GM03348 (cell line): ENCODE measurements around the gene TSPAN4.

Experiments
- DNase-seq: peaks from one replicate; pipeline ENCODE4 v3.0.0; 2012; ENCODE audit warnings: low spot score

Gene TSPAN4, protein sequence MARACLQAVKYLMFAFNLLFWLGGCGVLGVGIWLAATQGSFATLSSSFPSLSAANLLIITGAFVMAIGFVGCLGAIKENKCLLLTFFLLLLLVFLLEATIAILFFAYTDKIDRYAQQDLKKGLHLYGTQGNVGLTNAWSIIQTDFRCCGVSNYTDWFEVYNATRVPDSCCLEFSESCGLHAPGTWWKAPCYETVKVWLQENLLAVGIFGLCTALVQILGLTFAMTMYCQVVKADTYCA

DNA sequence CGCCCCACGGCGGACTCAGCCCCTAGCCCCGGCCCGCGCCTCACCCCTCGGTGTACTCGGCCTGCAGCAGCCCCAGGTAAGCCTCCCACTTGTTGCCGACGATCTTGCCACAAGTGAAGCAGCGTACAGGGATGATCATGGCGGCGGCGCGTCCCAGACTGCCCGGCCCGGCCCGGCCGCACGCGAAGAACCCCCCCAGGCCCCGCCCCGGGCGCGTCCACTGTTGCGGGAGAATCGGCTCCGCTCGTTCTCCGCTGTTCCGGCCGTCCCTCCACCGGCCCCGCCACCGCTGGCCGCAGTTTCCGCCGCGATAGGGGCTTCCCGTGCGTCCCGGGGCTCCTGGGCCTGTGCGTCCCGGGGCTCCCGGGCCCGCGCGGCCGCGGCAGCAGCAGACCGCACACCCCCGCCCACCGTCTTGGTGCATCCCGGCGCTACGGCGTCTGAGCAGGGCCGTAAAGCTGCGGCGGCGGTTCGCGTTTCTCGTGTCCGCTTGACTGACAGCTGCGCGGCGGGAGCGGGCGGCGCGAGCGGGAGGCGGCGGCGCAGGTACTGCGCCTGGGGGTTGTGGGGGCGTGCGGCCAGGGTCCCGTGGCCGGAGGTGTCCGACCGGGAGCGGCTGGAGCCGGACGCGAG, at the start of gene TSPAN4, which contains the start of gene POLR2L:
Gene TSPAN4, plus strand, starts transcription at position 483 of the 633 bp plus-strand sequence. CDS start 7,453 bp downstream, outside the sequence.
Gene POLR2L, minus strand, starts transcription at position 160 of the 633 bp plus-strand sequence. Its CDS starts 21 bp downstream, at position 139.
- peak; percentile 94 for DNase-seq

DNA sequence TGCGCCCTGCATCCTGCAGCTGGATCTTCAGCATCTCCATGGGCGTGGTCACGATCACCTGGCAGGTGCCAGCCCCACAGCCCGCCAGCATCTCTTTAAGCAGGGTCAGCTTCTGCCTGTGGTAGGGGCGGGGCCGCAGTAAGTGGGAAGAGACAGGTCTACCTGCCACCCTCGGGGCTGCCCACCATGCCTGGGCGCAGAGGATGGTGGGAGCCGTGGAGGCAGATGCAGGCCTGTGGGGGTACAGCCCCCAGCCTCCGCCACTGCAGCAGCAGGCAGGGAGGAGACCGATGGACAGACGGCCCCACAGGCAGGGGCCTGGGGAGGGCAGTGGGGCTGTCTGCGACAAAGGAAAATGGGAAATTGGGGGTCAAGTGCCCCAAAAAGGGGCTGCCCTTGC, 49.8 kb upstream of the TSPAN4 start:
- no peak for DNase-seq

DNA sequence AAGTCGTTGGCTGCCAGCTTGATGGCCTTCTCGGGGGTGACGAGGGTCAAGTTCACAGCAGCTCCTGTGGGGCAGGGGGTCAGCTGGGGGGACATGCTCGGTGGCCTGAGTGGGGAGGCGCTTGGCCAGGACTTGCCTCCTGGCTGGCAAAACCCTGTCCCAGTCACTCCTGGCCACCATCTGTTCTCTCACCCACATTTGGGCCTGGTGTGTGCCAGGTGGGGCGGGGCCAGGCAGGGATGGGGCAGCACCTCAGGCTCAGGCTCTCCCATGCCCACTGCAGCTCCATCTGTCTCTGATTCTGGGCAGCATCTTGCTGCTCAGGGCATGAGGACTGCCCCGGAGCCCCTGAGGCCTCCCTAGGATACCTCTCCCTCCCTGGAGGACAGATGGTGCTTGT, 49.1 kb upstream of the TSPAN4 start:
- no peak for DNase-seq

DNA sequence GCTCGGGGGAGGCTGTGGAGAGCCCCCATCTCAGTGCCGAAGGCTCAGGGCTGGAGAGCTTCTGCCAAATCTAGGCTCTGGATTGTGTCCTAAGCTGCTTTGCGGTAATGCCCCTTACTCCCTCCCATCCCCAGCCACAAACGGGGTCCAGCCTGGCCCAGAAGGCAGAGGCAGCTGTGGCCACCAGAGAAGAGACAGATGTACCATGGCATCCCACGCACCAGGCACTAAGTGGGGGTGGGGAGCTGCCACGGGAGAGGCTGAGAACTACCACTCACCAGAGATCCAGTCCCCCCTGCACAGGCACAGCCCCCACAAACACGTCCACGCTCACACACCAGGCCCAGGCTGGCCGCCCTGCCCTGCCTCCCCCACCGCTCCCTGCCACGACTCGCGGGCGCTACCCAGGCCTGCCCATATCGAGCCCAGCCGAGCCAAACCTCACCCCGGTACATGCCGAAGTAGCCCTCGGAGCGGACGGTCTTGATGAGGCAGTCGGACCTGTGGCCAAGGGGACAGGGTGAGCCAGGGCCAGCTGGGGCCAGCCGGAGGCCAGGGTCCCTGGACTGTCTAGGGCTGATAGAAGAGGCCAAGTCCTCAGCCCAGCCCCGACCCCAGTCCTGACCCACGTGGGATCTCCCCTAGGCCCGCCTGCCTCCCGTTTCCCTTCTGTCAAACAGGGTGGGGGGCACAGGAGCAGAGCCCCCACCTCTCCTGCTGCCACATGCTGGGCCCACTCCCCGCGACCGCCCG, 48.5 kb upstream of the TSPAN4 start:
- no peak for DNase-seq

DNA sequence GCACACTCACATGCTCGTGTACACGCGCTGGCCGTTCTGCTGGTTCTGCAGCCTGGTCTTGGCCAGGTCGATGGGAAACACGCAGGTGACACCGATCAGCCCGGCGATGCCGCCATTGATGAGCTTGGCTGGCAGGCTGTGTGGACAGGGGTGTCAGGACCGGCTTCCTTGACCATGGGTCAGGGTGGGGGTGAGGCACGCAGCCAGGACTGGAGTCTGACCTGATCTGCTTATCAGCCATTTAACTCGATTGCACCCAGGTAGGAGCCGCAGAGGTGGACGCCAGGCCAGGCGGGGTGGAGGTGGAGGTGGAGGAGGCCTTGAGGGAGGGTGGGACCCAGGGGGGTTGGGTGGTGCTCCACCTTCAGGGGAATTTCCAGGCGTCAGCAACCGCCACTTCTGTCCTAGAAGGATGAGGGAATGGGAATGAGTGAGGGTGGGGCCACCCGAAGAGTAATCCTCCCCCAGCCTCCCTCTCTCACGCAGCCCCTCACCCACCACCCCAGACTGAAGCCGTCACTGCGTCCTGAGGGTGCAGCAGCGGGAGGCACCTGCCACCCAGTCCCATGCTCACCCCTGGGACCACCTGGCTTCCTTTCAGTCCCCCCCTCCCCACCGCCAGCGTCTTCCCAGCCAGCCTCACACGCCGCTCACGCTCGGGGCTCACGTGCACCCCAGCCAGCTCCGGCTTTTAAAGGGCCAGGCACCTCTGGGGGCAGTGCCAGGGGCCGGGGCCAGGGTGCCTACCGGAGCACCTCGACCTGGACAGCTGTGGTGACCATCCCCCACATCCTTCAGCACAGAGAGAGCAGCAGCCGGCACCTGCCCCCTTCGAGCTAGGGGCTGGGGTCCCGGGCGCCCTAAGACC, 47.7 kb upstream of the TSPAN4 start:
- peak; percentile 47 for DNase-seq

DNA sequence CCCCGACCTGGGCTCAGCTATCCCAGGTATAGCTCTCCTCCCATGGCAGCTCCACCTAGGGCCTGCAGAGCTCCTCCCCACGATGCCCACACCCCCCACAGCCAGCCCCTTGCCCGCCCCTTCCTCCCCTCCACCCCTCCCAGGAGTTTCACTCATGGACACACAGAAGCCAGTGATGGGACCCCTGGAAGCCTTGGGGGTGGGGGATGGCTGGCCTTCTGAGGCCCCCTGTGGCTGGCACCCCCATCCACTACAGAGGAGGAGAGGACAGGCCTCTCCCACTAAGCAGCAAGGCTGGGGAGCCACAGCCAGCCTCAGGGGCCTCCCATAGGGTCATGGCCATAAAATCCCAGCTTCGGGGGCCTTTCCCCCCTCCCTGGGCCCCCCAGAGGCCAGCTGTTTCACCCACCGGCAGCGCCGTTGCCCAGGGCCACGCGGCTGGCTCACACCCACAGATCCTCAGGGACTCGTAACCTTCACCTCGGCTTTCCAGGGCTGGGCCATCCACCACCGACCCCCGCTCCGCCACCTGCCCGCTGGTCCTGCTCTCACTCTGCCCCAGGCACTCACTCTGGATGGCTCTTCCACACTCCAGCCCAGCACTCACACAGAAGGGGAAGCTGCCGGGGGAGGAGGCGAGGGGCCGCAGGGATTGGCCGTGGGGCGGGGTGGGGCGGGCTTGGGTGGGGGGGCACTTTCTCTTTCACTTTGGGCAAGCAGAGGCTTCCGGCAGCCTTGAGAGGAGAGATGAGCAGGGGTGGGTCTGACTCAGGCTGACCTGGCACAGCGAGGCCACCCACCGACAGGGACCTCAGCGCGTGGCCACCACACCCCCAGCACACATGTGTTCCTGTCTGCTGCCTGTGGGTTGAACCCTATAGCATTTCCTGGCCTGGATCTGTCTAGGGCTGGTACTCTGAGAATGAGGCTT, 46.8 kb upstream of the TSPAN4 start:
- peak; percentile 93 for DNase-seq

DNA sequence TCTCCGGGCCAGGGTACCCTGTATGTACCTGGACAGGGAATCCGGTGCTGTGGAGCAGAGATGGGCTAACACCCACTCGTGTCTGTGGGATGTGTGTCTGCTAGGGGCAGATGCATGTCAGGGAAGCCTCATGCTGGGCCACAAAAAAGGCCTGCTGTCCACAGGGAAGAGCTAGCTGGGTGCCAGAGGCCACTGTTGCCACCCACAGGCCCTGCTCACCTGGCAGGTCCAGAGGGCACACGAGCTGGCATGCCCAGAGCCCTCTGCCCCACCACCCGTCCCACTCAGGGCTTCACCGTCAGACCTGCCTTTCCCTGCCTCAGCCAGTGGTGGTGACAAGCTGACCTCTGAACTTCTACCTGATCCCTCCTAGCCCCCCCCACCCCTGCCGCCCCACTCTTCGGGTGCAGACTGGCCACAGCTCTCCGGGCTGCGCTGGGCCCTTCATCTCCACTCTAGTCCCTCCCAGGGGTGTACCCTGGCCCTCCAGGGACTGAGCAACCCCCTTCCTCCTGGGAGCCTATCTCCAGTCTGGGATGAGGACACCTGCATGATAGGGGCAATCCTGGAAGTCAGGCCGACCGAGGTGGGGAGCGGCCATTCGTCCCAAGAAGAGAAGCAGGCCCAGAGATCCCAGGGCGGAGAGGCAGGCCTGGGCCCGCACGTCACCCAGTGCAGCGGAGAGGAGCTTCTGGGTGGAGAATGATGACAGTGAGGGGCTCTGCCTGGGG, 45.9 kb upstream of the TSPAN4 start:
- DNase-seq: peak; percentile 44

DNA sequence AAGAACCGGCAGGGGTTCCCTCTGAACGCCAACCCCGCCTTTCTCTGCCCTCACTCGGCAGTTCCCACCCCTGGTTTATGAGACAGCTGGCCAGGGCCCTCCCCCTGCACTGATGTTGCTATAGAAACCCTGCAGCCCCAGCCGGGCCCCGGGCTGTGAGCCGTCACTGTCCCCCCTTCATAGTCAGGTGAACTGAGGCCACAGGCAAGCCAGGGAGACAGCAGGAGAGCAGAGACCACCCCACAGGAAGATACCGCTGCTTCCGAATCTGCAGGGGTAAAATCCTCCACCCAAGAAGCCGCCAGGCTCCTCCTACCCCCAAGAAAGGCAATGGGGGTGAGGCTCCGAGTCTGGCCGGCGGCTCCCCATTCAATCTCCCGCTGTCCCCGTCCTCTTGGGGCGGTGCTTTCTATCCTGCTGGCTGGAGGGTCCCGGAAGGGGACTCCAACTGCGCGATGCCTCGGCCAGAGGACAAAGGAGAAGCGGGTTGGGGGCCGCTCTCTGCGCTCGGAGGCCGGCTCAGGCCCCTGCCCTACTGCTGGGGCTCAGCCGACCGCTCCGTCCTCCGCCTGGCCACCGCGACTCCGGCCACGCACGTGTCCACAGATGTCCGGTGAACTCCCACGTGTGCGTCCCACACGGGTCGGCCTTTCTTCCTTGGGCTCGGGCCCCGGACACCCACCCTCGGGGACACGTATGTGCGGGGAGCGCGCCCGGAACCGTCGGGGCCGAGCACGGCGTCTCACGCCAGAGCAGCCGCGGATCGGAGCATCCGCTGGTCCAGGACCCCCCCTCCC, 45.2 kb upstream of the TSPAN4 start:
- peak; percentile 87 for DNase-seq

DNA sequence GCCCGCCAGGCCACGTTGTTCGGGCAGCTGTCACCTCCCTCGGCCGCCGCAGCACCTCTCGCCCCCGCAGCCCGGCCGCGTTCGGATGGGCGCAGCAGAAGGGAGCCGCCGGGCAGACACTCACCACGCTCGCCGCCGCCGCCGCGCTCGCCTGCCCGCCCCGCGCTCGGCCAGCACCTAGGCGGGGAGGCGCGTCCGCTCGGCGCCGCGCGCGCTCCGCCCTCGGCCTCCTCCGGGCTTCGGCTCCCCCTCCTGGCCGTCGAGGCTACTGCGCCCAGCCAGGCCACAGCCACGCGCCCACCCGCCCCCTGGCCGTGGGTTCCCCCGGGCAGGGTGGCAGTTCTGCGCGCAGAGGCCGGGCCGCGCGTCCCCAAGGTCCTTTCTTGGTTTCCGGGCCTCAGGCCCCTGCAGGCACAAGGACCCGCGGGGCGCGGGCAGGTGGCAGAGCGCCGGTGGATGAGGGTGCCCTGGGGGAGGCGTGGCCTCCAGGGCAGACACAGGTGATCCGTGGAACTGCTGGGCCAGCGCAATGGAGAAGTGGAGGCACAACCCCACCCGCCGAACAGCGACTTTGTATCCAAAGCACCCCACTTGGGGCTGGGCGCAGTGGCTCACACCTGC, 44.4 kb upstream of the TSPAN4 start, which contains the start of gene SLC25A22:
Gene SLC25A22, minus strand, starts transcription at position 189 of the 621 bp plus-strand sequence. CDS start 3,275 bp downstream, outside the sequence.
- DNase-seq: peak; percentile 95

DNA sequence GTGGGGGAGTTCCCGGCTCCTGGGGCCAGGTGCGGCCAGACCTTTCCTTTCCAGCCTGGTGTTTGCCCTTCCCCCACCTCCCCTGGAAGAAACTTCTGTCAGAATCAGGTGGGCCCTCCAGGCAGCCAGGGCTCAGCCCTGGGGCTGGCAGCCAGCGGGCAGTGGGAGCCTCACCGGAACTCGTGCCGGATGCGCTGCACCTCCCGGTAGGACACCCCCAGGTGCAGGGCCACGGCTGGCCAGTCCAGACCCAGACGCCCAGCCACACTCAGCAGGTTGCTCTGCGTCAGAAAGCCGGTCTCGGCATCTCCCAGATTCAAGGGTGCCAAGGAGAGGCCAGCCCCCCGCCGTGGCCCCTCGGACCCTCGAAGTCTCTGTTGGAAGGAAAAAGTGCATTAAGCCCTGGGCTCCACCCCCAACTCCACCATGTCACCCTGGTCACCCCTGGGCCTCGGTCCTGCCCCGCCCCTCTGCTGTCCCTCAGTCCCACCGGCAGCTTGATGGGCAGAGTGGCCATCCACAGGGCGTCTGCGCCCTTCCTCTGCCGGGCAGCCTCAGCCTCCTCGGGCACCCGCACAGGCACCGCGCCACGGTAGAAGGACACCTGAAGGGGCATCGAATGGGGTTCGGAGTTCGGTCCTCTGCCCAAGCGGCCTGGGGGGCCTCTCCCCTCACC, 42.9 kb upstream of the TSPAN4 start:
- DNase-seq: no peak

DNA sequence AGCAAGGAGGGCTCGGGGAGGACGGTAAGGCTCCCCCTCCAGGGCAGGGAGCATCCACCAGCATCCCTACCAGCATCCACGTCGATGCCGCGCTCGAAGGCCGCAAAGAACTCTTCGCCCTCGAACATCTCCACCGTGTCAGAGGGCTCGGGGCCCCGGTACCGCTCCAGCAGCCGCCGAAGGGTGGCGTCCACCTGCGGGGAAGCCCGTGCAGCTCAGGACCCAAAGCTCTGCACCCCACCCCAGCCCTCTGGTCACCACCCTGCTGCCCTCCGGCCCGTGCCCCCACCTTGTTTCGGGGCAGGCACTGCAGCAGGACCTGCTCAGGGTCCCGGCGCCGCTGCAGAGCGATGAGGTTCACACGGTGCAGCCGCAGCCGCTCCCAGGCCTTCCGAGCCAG, 42.2 kb upstream of the TSPAN4 start:
- no peak for DNase-seq

DNA sequence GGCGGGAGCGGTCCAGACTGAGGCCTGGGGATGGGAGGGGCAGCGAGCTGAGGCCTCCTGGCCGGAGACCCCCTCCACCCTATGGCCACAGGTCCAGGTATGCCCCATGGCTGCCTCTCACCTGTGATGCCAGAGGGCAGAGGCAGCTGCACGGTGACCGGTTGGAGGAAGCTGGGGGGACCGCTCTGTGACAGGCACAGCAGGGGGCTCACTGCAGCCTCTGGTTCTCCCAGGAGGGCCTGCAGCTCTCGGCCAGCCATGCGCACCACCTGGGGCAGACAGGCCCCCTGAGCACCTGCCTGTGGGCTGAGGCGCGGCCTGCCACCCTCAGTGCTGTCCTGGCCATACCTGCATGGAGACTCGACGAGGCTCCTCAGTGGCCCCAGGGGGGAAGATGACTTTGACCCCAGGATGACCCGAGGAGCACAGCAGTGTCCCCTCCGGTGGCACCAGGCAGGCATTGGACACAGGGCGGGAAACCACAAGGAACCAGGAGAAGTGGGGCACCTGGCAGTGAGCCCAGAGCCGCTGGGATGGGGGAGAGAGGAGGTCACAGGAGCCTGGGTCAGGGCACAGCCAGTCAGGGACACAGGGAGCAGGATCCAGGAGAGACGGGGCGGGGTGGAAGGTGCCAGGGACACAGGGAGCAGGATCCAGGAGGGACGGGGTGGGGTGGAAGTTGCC, 41.4 kb upstream of the TSPAN4 start:
- no peak for DNase-seq

DNA sequence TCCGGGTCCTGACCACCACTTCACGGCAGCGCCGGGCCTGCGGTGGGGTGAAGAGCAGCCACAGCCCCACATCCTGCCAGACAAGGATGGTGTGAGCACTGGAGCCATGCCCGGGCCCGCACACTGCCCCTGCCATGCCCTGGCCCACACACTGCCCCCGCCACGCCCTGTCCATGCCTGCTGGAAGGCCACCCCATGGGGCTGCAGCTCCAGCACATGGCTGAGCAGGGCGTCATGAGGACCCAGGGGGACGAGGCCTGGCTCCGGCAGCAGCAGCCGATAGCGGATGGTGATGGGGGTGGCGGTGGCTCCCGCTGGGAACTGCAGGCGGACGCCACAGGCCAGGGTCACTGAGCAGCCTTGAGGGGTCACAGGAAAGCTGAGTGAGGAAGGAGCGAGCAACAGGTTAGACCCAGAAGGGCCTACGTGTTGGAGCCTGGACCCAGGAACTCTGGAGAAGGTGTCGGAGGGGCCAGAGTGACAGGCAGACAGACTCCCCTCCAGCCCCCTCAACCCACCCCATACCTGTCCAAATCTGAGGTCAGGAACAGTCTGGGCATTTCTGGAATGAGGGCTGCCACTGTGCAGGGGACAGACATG, 40.5 kb upstream of the TSPAN4 start:
- DNase-seq: no peak

DNA sequence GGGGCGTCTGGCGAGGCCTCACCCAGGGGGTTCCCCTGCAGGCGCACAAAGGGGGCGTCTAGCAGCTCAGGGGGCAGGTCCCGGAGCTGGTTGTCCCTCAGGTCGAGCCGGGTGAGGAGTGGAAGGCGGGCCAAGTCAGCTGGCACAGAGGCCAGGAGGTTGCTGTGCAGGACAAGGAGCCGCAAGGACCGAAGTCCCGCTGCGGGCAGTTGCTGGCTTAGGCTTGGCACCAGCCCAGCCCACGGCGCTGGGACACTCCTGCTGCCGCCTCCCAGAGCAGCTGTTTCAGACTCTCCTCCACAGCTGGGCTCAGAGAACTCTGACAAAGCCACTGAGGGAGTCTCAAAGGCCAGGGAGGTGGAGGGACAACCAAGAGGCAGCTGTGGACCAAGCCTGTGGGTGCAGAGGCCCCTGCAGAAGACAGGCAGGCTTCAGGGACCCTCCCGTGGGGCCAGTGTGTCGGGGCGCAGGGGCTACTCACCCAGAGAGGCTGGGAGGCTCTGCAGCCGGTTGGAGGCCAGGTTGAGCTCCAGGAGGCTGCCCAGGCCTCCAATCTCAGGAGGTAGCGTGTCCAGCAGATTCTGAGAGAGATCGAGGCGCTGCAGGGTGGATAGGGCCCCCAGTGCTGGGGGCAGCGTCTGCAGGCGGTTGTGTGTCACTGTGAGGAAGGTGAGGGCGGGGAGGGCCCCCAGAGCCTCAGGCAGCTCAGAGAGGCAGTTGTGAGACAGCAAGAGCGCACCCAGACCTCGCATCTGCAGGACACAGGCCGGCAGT, 39.8 kb upstream of the TSPAN4 start:
- no peak for DNase-seq

DNA sequence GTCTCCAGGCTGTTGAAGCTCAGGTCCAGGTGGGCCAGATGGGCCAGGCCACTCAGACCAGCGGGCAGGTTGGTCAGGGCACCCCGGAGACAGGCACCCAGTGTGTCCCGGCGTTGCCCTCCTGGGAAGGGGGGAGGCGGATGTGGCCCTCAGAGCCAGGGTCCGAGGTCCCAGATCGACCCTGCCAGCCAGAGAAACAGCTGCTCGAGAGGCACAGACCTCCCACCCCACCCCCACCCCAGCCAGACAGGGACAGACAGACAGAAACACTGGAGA, 39.2 kb upstream of the TSPAN4 start:
- no peak for DNase-seq

DNA sequence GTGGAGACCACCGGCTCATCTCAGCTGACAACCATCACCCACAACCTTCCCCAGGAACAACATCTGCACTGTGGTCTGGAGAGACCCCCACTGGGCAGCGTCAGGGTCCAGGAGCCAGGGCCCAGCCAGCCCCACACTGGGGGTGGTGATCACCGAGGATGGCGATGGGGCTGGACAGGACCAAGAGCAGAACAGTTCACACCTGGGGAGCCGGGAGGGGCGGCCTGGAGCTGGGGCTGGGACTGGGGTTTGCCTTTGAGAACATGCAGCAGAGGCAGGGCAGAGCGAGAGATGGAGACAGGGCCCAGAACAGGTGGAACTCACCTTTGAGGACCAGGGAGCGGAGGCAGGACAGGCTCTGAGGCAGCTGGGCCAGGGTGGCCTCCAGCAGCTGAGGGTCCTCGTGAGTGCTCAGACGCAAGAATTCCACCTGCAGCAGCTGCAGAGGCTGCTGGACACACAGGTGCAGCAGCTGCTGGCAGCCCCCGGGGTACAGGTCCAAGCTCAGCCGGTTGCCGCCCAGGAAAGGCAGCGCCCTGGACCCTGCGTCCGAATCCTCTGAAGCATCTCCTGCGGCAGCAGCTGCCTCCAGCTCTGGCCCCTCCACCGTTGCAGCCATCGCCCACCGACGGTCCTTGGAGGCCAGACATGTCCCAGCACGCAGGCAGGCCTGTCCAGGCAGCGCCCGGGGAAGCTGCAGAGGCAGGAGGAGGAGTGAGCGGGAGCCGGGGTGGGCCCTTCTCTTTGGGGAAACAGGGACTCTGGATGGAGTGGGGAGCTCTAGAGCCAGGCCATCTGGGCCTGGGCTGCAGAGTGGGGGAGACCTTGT, 38.7 kb upstream of the TSPAN4 start:
- DNase-seq: no peak
